ENCODE results near the gene GALNT3. TPM values are rescaled to one million over a fixed set of nuclear protein-coding genes. Genes with fewer than 3 reads are reported as not detected.

Gene GALNT3
- total RNA-seq, 2 donors from 2014 or later = 9.3 to 9.7 TPM

DNA sequence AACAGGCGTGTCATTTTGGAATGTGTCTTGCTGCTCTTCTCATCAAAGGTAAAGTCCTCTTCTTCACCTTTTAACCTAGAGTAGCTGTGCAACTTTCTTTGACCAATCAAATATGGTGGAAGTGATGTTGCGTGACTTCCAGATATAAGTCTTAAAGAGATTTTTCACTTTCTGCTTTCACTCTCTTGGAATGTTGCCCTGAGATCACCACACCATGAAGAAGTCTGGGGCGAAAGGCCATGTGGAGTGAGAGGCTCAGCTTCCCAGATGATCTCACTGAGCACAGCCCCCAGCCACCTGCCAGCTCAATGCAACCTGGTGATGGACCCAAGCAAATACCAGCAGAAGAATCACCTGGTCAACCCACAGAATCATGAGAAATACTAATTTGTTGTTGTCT, 7.1 kb upstream of the GALNT3 start:
- no peak for DNase-seq
- H3K27ac ChIP-seq (ENCODE audit: low read depth, low read length) = no peak overlapping the region
- H3K9me3 Mint-ChIP-seq = no peaks in the 10 kb centered on the region
- 86 to 90% methylated on average over 1 to 3 of the region's 3 CpGs for WGBS, 2 experiments (ENCODE audit: insufficient coverage in 1 of 2, insufficient read length in 1 of 2)
- H3K9me3 ChIP-seq (ENCODE audit: control insufficient read depth, low read length) = no peaks in the 10 kb centered on the region
- H3K27me3 ChIP-seq (ENCODE audit: control insufficient read depth, insufficient read depth, low read length, poor library complexity, severe bottlenecking) = peaks cover 20% of the 10 kb centered on the region
- no peaks in the 10 kb centered on the region for H3K36me3 Mint-ChIP-seq (ENCODE audit: low read depth)
- peaks cover 7% of the 10 kb centered on the region for H3K4me1 Mint-ChIP-seq
- H3K4me3 Mint-ChIP-seq = no peak overlapping the region
- TF ChIP-seq, protein P1, sequence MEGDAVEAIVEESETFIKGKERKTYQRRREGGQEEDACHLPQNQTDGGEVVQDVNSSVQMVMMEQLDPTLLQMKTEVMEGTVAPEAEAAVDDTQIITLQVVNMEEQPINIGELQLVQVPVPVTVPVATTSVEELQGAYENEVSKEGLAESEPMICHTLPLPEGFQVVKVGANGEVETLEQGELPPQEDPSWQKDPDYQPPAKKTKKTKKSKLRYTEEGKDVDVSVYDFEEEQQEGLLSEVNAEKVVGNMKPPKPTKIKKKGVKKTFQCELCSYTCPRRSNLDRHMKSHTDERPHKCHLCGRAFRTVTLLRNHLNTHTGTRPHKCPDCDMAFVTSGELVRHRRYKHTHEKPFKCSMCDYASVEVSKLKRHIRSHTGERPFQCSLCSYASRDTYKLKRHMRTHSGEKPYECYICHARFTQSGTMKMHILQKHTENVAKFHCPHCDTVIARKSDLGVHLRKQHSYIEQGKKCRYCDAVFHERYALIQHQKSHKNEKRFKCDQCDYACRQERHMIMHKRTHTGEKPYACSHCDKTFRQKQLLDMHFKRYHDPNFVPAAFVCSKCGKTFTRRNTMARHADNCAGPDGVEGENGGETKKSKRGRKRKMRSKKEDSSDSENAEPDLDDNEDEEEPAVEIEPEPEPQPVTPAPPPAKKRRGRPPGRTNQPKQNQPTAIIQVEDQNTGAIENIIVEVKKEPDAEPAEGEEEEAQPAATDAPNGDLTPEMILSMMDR (conservative IDR thresholded peaks at IDR 0.05) = no peak
- no peaks in the 10 kb centered on the region for H3K36me3 ChIP-seq (ENCODE audit: control insufficient read depth, insufficient read depth, low read length)
- no peak overlapping the region for H3K27ac Mint-ChIP-seq
- H3K9ac ChIP-seq (ENCODE audit: extremely low read depth, low read length, poor library complexity, severe bottlenecking) = no peak overlapping the region
- H3K27me3 Mint-ChIP-seq (ENCODE audit: insufficient read depth) = peaks cover 34% of the 10 kb centered on the region
- H3K4me3 ChIP-seq (ENCODE audit: low read length) = no peak overlapping the region
- H3K4me1 ChIP-seq (ENCODE audit: control insufficient read depth, insufficient read depth, low read length) = no peaks in the 10 kb centered on the region

DNA sequence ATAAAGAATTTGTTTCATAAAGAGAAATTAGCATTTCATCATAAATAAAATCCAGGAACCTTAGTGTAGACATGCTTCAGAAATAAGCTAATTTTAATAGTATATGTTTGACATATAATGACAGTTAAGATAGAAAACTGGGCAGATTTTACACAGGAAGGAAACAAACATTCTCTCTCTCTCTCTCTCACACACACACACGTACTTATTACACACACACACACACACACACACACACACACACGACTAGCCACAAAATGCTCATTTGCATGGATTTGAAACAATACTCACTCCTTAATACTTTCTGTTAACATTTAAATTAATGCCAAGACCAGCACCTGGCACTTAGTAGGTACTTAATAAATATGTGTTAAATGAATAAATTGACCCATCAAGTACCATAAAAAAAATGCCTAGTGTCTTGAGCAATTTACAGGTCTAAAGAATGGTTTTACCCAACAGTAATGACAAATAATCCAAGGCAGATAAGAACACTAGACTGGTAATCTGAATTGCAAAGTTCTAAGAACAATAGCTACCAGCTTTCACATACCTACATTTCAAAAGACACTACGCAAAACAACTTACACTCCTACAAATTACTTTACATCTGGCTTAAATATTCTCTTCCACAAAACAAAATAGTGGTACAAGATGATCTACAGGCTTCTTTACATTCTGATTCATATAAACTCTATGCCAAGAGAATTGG, 2.9 kb upstream of the GALNT3 start:
- H3K27ac Mint-ChIP-seq = no peak overlapping the region

DNA sequence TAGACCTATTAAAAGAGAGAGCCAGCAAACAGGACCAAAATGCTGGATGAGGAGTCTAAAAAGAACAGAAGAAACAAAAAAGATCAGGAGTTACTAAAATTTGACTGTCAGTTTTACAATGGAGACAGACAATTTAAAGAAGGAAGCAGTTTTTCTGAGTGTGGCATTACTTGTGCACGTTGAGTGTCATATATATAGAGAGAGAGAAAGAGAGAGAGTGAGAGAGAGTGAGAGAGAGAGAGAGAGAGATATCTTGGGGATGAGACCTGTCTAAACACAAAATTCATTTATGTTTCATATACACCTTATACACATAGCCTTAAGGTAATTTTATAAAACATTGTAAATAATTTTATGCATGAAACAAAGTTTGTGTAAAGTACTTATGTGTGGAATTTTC, 2.1 kb upstream of the GALNT3 start:
- H3K36me3 ChIP-seq (ENCODE audit: control insufficient read depth, insufficient read depth, low read length) = no peaks in the 10 kb centered on the region
- H3K9me3 ChIP-seq (ENCODE audit: control insufficient read depth, low read length) = no peaks in the 10 kb centered on the region
- no peak overlapping the region for H3K4me3 ChIP-seq (ENCODE audit: low read length)
- DNase-seq = no peak
- Mint-ChIP-seq H3K27me3 (ENCODE audit: insufficient read depth) (peaks cover 52% of the 10 kb centered on the region), H3K9me3 (no peaks in the 10 kb centered on the region), H3K27ac (no peak overlapping the region), H3K4me1 (peaks cover 22% of the 10 kb centered on the region), H3K4me3 (no peak overlapping the region), H3K36me3 (ENCODE audit: low read depth) (no peaks in the 10 kb centered on the region)
- H3K27ac ChIP-seq (ENCODE audit: low read depth, low read length) = no peak overlapping the region
- no peak overlapping the region for H3K9ac ChIP-seq (ENCODE audit: extremely low read depth, low read length, poor library complexity, severe bottlenecking)
- H3K27me3 ChIP-seq (ENCODE audit: control insufficient read depth, insufficient read depth, low read length, poor library complexity, severe bottlenecking) = peaks cover 58% of the 10 kb centered on the region
- TF ChIP-seq, protein P1 (conservative IDR thresholded peaks at IDR 0.05) = no peak
- WGBS, 2 experiments (ENCODE audit: insufficient coverage in 1 of 2, insufficient read length in 1 of 2) = 75% methylated on average over 1 of the region's 1 CpG; no CpG with 5 or more reads in 1 of the 2 experiments
- H3K4me1 ChIP-seq (ENCODE audit: control insufficient read depth, insufficient read depth, low read length) = peaks cover 2% of the 10 kb centered on the region

More for the DNA sequence above, 2.9 kb upstream of the GALNT3 start:
- Mint-ChIP-seq H3K9me3 (no peaks in the 10 kb centered on the region), H3K4me1 (peaks cover 18% of the 10 kb centered on the region), H3K4me3 (no peak overlapping the region), H3K36me3 (ENCODE audit: low read depth) (no peaks in the 10 kb centered on the region), H3K27me3 (ENCODE audit: insufficient read depth) (peaks cover 54% of the 10 kb centered on the region)
- no peak for DNase-seq
- WGBS, 2 experiments (ENCODE audit: insufficient coverage in 1 of 2, insufficient read length in 1 of 2) = 36 to 78% methylated on average over 1 to 3 of the region's 3 CpGs
- Histone ChIP-seq H3K9me3 (ENCODE audit: control insufficient read depth, low read length) (no peaks in the 10 kb centered on the region), H3K27ac (ENCODE audit: low read depth, low read length) (no peak overlapping the region), H3K27me3 (ENCODE audit: control insufficient read depth, insufficient read depth, low read length, poor library complexity, severe bottlenecking) (peaks cover 59% of the 10 kb centered on the region), H3K36me3 (ENCODE audit: control insufficient read depth, insufficient read depth, low read length) (no peaks in the 10 kb centered on the region), H3K9ac (ENCODE audit: extremely low read depth, low read length, poor library complexity, severe bottlenecking) (no peak overlapping the region), H3K4me3 (ENCODE audit: low read length) (no peak overlapping the region), H3K4me1 (ENCODE audit: control insufficient read depth, insufficient read depth, low read length) (peaks cover 2% of the 10 kb centered on the region)
- TF ChIP-seq, protein P1 (conservative IDR thresholded peaks at IDR 0.05) = no peak
